Ramos (cell line): Measurements from ENCODE around the gene PRORP.
"Not testable (repeated sequence)": the region's sequence is repeated elsewhere in the genome, so short reads cannot be mapped to it uniquely, and the experiment has no call there.

Experiments used
- in situ Hi-C: fragments of 300-500 bp; cut with MboI; formaldehyde crosslinking; loops from one replicate; pipeline ENCODE4 v1.14.3; 2022; ENCODE audit warnings: low sequenced_read_pairs; ENCODE audit not compliant: unreplicated experiment

PRORP gene

DNA sequence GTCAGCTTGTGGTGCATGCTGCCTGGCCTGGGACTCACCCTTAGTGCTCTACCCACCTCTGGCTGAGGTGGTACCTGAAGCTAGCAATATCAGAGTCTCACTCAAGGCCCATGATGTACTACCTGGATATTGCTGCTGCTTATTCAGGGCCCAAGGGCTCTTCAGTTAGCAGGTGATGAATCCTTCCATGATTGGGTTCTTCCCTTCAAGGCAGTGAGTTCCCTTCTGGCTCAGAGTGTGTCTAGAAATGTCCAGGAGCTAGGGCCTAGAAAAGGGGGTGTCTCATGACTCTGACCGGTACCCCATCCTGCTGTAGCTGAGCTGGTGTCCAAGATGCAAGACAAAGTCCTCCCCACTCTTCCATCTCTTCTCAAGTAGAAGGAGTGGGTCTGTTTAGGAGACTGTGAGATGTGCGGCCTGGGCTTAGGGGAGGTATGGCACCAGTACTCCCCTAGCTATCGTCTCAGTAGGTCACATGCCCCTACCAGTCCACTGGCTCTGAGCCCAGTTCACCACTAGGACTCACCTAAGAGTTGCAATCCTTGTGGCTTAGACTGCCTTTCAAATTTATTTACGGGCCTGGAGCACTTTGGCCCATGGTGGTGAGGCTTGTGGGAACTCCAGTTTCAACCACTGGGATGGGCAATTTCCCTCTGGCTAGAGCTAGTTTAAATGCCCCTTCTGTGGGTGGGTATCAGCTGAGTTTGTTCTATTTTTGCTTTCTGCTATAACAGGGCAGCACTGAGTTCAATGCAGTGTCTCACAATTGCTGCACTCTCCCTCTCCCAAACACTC is 12.2 kb downstream of the PRORP start:
- in situ Hi-C loops, result loop anchor here (5.0 kb wide), 1 partner anchor 278 kb away; no protein-coding TSS in a partner anchor

DNA sequence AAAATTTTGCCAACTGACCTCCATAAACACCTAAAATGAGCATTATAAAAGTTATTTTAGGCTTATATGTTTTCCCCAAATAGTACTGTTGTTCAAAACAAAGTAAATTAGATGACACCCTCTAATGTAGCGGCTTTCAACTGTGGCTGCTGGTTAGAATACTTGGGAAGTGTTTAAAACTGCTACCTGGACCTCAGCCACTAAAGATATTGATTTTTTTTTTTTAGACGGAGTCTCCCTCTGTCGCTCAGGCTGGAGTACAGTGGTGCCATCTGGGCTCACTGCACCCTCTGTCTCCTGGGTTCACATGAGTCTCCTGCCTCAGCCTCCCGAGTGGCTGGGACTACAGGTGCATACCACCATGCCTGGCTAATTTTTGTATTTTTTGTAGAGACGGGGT is 16.2 kb downstream of the PRORP start:
- in situ Hi-C loops, result no loop called here

GRCh38 chr14:35140718-35141581 is 18.6 kb downstream of the PRORP start:
- in situ Hi-C loops, result no loop called here

- in situ Hi-C loops, result no loop called here
Measured at GRCh38 chr14:35144029-35144428, 21.7 kb downstream of the PRORP start.

GRCh38 chr14:35146711-35147149 is 24.4 kb downstream of the PRORP start:
- in situ Hi-C loops, result no loop called here

DNA sequence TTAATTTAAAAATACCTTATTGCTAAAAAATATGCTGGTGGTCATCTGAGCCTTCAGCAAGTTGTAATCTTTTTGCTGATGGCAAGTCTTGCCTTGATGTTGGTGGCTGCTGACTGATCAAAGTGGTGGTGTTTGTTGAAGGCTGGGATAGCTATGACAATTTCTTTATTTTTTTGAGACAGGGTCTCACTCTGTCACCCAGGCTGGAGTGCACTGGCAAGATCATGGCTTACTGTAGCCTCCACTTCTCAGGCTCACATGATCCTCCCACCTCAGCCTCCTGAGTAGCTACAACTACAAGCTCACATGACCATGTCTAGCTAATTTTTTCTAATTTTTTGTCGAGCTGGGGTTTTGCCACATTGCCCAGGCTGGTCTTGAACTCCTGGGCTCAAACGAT is 24.8 kb downstream of the PRORP start:
- in situ Hi-C loops, result no loop called here

DNA sequence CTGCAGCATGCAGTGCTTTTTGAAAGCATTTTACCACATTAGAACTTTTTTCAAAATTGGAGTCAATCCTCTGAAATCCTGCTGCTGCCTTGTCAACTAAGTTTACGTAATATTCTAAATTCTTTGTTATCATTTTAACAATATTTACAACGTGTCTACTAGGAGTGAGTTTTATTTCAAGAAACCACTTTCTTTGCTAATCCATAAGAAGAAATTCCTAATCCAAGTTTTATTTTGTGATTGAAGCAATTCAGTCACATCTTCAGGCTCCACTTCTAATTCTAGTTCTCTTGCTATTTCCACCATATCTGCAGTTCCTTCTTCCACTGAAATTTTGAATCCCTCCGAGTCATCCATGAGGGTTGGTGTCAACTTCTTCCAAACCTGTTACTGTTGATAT is 25.4 kb downstream of the PRORP start:
- in situ Hi-C loops, result no loop called here

GRCh38 chr14:35149239-35149638 is 26.9 kb downstream of the PRORP start:
- in situ Hi-C loops, result no loop called here

- in situ Hi-C loops, result not testable (repeated sequence)
Measured at GRCh38 chr14:35152531-35152930, 30.2 kb downstream of the PRORP start.

DNA sequence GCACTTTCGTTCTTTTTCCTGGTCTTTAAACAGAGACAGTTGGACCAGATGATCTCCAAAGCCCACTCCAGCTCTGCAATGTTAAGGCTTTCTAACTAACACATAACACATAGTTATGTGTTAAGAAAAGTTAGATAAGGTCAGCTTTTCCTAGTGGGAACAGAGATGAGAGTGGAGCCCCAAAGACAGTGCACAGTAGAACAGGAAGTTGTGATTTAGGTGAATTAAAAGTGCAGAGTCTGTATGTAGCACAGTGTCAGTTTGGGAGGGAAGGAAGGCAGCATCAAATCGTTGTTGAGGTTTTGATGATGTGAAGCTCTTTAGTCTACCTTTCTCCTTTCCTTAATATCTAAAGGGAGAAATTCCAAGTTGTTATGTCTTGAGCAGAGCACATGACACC is 31.7 kb downstream of the PRORP start:
- in situ Hi-C loops, result no loop called here

DNA sequence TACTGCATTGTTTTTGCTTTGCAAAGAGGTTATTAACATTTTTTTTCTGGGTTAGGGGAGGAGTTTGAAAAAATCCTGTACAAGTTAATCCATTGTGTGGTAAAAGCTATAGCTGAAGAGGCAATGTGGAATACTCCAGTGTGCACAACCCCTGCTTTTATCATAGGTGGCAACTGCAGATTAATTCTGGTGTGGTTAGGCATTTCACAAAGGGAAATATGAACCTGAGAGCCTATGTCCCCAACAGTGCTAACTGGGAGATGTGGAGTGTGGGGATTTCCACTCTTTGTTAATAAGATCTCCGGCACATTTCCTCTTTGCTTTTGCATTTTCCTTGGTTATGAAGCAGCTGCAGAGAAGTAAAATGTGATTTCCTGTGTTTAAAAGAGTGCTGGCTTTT is 33.6 kb downstream of the PRORP start:
- in situ Hi-C loops, result no loop called here

DNA sequence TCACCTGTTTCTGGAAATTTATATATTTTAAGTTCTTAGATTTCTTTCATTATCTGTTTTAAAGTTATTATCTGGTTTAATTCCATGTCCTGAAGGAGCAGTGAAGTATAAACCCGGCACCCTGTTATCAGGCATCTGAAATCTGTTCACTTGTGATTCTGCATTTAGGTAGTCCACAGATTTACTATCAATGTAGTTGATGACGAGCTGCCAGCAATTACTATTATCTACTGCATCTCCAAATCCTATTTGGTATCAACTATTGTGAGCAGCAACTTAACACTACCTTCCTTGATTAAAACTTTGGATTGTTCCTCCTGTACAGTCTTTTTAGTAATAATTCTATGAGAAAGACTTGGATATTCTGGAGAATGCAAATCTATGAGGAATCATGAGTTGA is 36.1 kb downstream of the PRORP start:
- in situ Hi-C loops, result no loop called here

- in situ Hi-C loops, result no loop called here
Measured at GRCh38 chr14:35158951-35159653, 36.8 kb downstream of the PRORP start.

- in situ Hi-C loops, result no loop called here
Measured at GRCh38 chr14:35159742-35160409, 37.5 kb downstream of the PRORP start.

DNA sequence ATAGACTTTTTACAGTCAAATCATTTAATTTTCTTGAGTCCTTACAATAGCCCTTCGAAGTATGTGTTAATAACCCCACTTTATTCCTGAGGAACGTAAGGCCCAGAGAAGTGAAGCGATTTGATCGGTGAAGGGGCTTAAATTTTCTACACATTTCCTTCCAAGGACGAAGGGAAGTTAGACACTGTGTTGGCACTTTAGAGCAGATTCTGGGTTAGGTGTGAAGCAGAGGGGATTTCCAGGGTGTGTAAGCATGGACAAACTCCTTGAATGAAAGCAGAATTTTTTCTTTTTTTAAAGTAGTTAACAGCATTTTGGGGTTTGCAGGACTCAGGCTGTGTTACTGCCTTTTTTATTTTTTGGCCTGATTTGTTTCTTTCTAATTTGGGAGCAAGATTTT is 38.9 kb downstream of the PRORP start:
- in situ Hi-C loops, result no loop called here

DNA sequence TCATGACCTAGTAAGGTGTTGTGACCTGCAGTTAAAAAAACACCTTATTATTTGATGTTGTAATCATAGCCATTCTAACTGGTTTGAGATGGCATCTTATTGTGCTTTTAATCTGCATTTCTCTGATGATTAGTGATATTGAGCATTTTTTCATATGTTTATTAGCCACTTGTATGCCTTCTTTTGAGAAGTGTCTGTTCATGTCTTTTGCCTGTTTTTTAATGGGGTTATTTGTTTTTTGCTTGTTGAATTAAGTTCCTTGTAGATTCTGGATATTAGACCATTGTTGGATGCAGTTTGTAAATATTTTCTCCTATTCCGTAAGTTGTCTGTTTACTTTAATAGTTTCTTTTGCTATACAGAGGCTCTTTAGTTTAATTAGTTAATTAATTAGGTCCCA is 41.0 kb downstream of the PRORP start:
- in situ Hi-C loops, result no loop called here

- in situ Hi-C loops, result no loop called here
Measured at GRCh38 chr14:35164849-35165248, 42.5 kb downstream of the PRORP start.

GRCh38 chr14:35167496-35167895 is 45.1 kb downstream of the PRORP start:
- in situ Hi-C loops, result no loop called here
